ENCODE results near the gene TMPRSS3.

Gene TMPRSS3

DNA sequence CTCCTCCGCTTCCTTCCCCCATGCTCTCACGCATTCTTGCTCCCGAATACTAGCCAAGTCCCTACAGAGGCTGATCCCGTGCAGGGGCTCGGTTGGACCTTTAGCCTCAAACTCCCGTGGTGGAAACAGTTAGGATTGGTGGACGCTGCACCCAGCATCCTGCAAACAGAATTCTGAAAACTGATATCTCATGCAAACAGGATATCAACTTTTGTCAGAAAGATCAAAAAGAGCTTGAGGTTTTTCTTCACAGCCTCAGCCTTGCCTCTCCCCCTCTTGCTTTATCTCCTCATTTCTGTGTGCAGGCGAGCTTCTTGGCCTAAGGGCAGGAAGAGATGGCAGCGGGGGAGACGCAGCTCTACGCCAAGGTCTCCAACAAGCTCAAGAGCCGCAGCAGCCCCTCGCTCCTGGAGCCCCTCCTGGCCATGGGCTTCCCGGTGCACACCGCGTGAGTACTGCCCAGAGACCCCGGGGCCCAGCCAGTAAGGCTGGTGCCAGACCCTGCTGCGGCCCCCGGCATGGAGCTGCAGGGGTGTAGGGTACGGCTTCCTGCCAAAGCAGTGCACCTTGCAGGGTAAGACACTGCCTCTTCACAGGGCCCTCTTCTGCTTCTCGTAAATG, 7.9 kb upstream of the TMPRSS3 start, which contains the start of gene UBASH3A (continued):
- TF ChIP-seq, protein P1, sequence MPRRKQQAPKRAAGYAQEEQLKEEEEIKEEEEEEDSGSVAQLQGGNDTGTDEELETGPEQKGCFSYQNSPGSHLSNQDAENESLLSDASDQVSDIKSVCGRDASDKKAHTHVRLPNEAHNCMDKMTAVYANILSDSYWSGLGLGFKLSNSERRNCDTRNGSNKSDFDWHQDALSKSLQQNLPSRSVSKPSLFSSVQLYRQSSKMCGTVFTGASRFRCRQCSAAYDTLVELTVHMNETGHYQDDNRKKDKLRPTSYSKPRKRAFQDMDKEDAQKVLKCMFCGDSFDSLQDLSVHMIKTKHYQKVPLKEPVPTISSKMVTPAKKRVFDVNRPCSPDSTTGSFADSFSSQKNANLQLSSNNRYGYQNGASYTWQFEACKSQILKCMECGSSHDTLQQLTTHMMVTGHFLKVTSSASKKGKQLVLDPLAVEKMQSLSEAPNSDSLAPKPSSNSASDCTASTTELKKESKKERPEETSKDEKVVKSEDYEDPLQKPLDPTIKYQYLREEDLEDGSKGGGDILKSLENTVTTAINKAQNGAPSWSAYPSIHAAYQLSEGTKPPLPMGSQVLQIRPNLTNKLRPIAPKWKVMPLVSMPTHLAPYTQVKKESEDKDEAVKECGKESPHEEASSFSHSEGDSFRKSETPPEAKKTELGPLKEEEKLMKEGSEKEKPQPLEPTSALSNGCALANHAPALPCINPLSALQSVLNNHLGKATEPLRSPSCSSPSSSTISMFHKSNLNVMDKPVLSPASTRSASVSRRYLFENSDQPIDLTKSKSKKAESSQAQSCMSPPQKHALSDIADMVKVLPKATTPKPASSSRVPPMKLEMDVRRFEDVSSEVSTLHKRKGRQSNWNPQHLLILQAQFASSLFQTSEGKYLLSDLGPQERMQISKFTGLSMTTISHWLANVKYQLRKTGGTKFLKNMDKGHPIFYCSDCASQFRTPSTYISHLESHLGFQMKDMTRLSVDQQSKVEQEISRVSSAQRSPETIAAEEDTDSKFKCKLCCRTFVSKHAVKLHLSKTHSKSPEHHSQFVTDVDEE (CRISPR knock-in tag; IDR thresholded peaks at IDR 0.05), result no peak
- TF ChIP-seq ZC3H10 (CRISPR knock-in tag; IDR thresholded peaks at IDR 0.05) (no peak), ISL1 (CRISPR knock-in tag; IDR thresholded peaks at IDR 0.05) (no peak), ZNF565 (CRISPR knock-in tag; conservative IDR thresholded peaks at IDR 0.05; ENCODE audit: low read depth) (no peak), ARNTL (CRISPR knock-in tag; IDR thresholded peaks at IDR 0.05; ENCODE audit: borderline replicate concordance, low read depth) (no peak)

DNA sequence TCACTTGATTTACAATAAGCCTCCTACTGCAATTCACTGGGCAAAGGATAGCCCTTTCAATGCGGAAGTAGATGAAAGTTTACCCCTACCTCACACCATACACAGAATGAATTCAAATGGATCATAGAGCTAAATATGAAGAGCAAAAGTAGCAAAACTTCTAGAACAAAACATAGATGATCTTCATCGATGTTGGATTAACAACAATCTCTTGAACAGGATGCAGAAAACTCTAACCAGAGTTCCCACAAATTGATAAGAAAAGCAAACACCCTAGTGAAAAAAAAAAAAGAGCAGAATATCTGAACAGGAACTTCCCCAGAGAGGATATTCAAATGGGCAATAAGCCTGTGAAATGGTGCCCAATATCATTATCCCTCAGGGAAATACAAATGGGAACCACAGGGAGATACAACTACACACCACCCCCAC, 6.0 kb upstream of the TMPRSS3 start:
- TF ChIP-seq ESRRG (CRISPR knock-in tag; IDR thresholded peaks at IDR 0.05) (no peak), CSDC2 (CRISPR knock-in tag; IDR thresholded peaks at IDR 0.05) (no peak), OSR1 (CRISPR knock-in tag; IDR thresholded peaks at IDR 0.05) (no peak), GLIS3 (CRISPR knock-in tag; IDR thresholded peaks at IDR 0.05) (no peak), ZNF70 (CRISPR knock-in tag; IDR thresholded peaks at IDR 0.05) (no peak), ZFP30 (CRISPR knock-in tag; IDR thresholded peaks at IDR 0.05) (no peak), ZFP3 (CRISPR knock-in tag; IDR thresholded peaks at IDR 0.05) (no peak), BACH2 (CRISPR knock-in tag; IDR thresholded peaks at IDR 0.05; ENCODE audit: borderline replicate concordance) (no peak), ZNF565 (CRISPR knock-in tag; conservative IDR thresholded peaks at IDR 0.05; ENCODE audit: low read depth) (no peak), SNAI2 (CRISPR knock-in tag; IDR thresholded peaks at IDR 0.05) (no peak), PPARA (CRISPR knock-in tag; IDR thresholded peaks at IDR 0.05; ENCODE audit: borderline replicate concordance) (no peak), ZNF8 (CRISPR knock-in tag; IDR thresholded peaks at IDR 0.05) (no peak), TCF4 (CRISPR knock-in tag; IDR thresholded peaks at IDR 0.05; ENCODE audit: borderline replicate concordance) (no peak), ARNTL (CRISPR knock-in tag; IDR thresholded peaks at IDR 0.05; ENCODE audit: borderline replicate concordance, low read depth) (no peak), ISL1 (CRISPR knock-in tag; IDR thresholded peaks at IDR 0.05) (no peak)
- TF ChIP-seq, protein P2, sequence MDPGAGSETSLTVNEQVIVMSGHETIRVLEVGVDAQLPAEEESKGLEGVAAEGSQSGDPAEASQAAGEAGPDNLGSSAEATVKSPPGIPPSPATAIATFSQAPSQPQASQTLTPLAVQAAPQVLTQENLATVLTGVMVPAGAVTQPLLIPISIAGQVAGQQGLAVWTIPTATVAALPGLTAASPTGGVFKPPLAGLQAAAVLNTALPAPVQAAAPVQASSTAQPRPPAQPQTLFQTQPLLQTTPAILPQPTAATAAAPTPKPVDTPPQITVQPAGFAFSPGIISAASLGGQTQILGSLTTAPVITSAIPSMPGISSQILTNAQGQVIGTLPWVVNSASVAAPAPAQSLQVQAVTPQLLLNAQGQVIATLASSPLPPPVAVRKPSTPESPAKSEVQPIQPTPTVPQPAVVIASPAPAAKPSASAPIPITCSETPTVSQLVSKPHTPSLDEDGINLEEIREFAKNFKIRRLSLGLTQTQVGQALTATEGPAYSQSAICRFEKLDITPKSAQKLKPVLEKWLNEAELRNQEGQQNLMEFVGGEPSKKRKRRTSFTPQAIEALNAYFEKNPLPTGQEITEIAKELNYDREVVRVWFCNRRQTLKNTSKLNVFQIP (CRISPR knock-in tag; IDR thresholded peaks at IDR 0.05; ENCODE audit: borderline replicate concordance, low read depth), result no peak
- TF ChIP-seq, protein P3, sequence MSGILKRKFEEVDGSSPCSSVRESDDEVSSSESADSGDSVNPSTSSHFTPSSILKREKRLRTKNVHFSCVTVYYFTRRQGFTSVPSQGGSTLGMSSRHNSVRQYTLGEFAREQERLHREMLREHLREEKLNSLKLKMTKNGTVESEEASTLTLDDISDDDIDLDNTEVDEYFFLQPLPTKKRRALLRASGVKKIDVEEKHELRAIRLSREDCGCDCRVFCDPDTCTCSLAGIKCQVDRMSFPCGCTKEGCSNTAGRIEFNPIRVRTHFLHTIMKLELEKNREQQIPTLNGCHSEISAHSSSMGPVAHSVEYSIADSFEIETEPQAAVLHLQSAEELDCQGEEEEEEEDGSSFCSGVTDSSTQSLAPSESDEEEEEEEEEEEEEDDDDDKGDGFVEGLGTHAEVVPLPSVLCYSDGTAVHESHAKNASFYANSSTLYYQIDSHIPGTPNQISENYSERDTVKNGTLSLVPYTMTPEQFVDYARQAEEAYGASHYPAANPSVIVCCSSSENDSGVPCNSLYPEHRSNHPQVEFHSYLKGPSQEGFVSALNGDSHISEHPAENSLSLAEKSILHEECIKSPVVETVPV (CRISPR knock-in tag; IDR thresholded peaks at IDR 0.05), result no peak
- TF ChIP-seq, protein P4, sequence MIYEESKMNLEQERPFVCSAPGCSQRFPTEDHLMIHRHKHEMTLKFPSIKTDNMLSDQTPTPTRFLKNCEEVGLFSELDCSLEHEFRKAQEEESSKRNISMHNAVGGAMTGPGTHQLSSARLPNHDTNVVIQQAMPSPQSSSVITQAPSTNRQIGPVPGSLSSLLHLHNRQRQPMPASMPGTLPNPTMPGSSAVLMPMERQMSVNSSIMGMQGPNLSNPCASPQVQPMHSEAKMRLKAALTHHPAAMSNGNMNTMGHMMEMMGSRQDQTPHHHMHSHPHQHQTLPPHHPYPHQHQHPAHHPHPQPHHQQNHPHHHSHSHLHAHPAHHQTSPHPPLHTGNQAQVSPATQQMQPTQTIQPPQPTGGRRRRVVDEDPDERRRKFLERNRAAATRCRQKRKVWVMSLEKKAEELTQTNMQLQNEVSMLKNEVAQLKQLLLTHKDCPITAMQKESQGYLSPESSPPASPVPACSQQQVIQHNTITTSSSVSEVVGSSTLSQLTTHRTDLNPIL (CRISPR knock-in tag; IDR thresholded peaks at IDR 0.05; ENCODE audit: low read depth), result no peak
- TF ChIP-seq, protein P1 (CRISPR knock-in tag; IDR thresholded peaks at IDR 0.05), result no peak
- TF ChIP-seq, protein P5, sequence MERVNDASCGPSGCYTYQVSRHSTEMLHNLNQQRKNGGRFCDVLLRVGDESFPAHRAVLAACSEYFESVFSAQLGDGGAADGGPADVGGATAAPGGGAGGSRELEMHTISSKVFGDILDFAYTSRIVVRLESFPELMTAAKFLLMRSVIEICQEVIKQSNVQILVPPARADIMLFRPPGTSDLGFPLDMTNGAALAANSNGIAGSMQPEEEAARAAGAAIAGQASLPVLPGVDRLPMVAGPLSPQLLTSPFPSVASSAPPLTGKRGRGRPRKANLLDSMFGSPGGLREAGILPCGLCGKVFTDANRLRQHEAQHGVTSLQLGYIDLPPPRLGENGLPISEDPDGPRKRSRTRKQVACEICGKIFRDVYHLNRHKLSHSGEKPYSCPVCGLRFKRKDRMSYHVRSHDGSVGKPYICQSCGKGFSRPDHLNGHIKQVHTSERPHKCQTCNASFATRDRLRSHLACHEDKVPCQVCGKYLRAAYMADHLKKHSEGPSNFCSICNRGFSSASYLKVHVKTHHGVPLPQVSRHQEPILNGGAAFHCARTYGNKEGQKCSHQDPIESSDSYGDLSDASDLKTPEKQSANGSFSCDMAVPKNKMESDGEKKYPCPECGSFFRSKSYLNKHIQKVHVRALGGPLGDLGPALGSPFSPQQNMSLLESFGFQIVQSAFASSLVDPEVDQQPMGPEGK (CRISPR knock-in tag; IDR thresholded peaks at IDR 0.05; ENCODE audit: borderline replicate concordance), result no peak
- ATAC-seq, result no peak
